Panc1 (cell line): ENCODE data around the gene FOXA3. TPM values are rescaled to one million over a fixed set of nuclear protein-coding genes. Genes with fewer than 3 reads are reported as not detected.

Source experiments
- ATAC-seq: fragments of 200-7000 bp; cut with Tn5 transposase; 2 replicates; pipeline ENCODE4 v1.9.1; 2020; ENCODE audit warnings: mild to moderate bottlenecking, moderate library complexity
- BruUV-seq: library from RNA; stranded (reverse); fragments of 400-500 nt; replicated peaks from 2 replicates; lab custom pipeline; 2021; lab: Mats Ljungman, UMichigan
- CTCF ChIA-PET: fragments of 300-600 bp; sonication (Branson Sonifier 250); formaldehyde crosslinking; loops from one replicate; lab custom pipeline; 2022; ENCODE audit warnings: antibody characterized with exemption; lab: Charles Lee
- POLR2A ChIA-PET: fragments of 300-600 bp; sonication (Branson Sonifier 250); formaldehyde crosslinking; loops from one replicate; lab custom pipeline; 2022; ENCODE audit warnings: antibody characterized with exemption; lab: Charles Lee
- DNase-seq: peaks from one replicate; pipeline ENCODE4 v3.0.0-alpha.2; 2010; ENCODE audit warnings: low read depth, low spot score
- H3K27ac ChIP-seq: 2 replicates; pipeline ENCODE4 v1.5.1; 2011; ENCODE audit warnings: mild to moderate bottlenecking, low read length, inconsistent platforms
- H3K27me3 ChIP-seq: fragments of 200-500 bp; sonication (Bioruptor generic); 2 replicates; pipeline ENCODE4 v1.6.0; 2014; ENCODE audit warnings: low read length, inconsistent platforms; ENCODE audit not compliant: control insufficient read depth, insufficient read depth
- H3K36me3 ChIP-seq: fragments of 200-500 bp; sonication (Bioruptor generic); 2 replicates; pipeline ENCODE4 v1.5.1; 2014; ENCODE audit warnings: inconsistent platforms, mild to moderate bottlenecking, low read length, moderate library complexity; ENCODE audit not compliant: control insufficient read depth, insufficient read depth
- H3K4me1 ChIP-seq: 2 replicates; pipeline ENCODE4 v1.5.1; 2011; ENCODE audit warnings: inconsistent platforms, mild to moderate bottlenecking, low read length, moderate library complexity; ENCODE audit not compliant: control insufficient read depth, insufficient read depth
- H3K4me3 ChIP-seq, 2 experiments: 2 replicates each; pipeline ENCODE4 v1.5.1; 2011 to 2012; ENCODE audit warnings: low read depth in 2 of 2, low read length in 2 of 2, mild to moderate bottlenecking in 2 of 2, inconsistent platforms in 1 of 2, moderate library complexity in 1 of 2
- H3K9me3 ChIP-seq: fragments of 200-500 bp; sonication (Bioruptor generic); 2 replicates; pipeline ENCODE4 v1.5.1; 2014; ENCODE audit warnings: low read depth, mild to moderate bottlenecking, inconsistent platforms, low read length, moderate library complexity; ENCODE audit not compliant: control insufficient read depth, insufficient read depth
- CTCF ChIP-seq: fragments of 450-650 bp; IDR thresholded peaks from 2 replicates; pipeline ENCODE4 v1.5.1; 2017; ENCODE audit warnings: mild to moderate bottlenecking
- POLR2AphosphoS5 ChIP-seq: IDR thresholded peaks from 2 replicates; pipeline ENCODE4 v1.6.1; 2012; ENCODE audit warnings: mild to moderate bottlenecking, low read depth, low read length, moderate library complexity
- SIN3A ChIP-seq: IDR thresholded peaks from 2 replicates; pipeline ENCODE4 v1.6.1; 2012; ENCODE audit warnings: low read depth, mild to moderate bottlenecking, low read length, moderate library complexity, borderline replicate concordance; ENCODE audit not compliant: insufficient read depth
- TCF7L2 ChIP-seq: IDR thresholded peaks from 2 replicates; pipeline ENCODE4 v1.6.1; 2011; ENCODE audit warnings: mild to moderate bottlenecking, low read depth, low read length, inconsistent platforms
- in situ Hi-C: cut with HindIII; loops from 2 replicates; pipeline ENCODE4 v1.10.0; 2016; ENCODE audit warnings: low sequenced_read_pairs, low pct_unique_long_range_greater_than_20kb
- intact Hi-C: fragments of 100-400 bp; cut with micrococcal nuclease; formaldehyde crosslinking; loops from one replicate; pipeline ENCODE4 v1.10.0; 2022; ENCODE audit not compliant: unreplicated experiment
- total RNA-seq: library from RNA; stranded (reverse); gene quantifications from one replicate; pipeline ENCODE4 v1.2.1, GENCODE V29; 2021; ENCODE audit not compliant: unreplicated experiment
- TF ChIP-seq, protein P1 (sequence below), 2 experiments: IDR thresholded peaks; 2 replicates each; pipeline ENCODE4 v1.6.1; 2011 to 2012; ENCODE audit warnings: low read depth in 2 of 2, control low read depth in 1 of 2, low read length in 1 of 2, mild to moderate bottlenecking in 1 of 2, moderate library complexity in 1 of 2; ENCODE audit not compliant: insufficient read depth in 1 of 2

Gene FOXA3
- total RNA-seq, 1 experiment from 2014 or later = 0.26 TPM

- TF ChIP-seq TCF7L2 (no peak), CTCF (no peak), POLR2AphosphoS5 (no peak), SIN3A (no peak)
- TF ChIP-seq, protein P1, sequence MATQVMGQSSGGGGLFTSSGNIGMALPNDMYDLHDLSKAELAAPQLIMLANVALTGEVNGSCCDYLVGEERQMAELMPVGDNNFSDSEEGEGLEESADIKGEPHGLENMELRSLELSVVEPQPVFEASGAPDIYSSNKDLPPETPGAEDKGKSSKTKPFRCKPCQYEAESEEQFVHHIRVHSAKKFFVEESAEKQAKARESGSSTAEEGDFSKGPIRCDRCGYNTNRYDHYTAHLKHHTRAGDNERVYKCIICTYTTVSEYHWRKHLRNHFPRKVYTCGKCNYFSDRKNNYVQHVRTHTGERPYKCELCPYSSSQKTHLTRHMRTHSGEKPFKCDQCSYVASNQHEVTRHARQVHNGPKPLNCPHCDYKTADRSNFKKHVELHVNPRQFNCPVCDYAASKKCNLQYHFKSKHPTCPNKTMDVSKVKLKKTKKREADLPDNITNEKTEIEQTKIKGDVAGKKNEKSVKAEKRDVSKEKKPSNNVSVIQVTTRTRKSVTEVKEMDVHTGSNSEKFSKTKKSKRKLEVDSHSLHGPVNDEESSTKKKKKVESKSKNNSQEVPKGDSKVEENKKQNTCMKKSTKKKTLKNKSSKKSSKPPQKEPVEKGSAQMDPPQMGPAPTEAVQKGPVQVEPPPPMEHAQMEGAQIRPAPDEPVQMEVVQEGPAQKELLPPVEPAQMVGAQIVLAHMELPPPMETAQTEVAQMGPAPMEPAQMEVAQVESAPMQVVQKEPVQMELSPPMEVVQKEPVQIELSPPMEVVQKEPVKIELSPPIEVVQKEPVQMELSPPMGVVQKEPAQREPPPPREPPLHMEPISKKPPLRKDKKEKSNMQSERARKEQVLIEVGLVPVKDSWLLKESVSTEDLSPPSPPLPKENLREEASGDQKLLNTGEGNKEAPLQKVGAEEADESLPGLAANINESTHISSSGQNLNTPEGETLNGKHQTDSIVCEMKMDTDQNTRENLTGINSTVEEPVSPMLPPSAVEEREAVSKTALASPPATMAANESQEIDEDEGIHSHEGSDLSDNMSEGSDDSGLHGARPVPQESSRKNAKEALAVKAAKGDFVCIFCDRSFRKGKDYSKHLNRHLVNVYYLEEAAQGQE (IDR thresholded peaks at IDR 0.05; ENCODE audit: insufficient read depth in 1 of 2, low read depth in 2 of 2, low read length in 1 of 2) = no peak
- ChIA-PET CTCF (interaction anchor here (0.6 kb wide), 1 partner anchor 84 kb away, joined by 4 read pairs; no protein-coding TSS in a partner anchor), POLR2A (no interaction called here)
- ATAC-seq (no peak), DNase-seq (no peak)
- H3K4me1 ChIP-seq = no peaks in the 10 kb centered on the region
- intact Hi-C loops (no loop called here), in situ Hi-C loops (no loop called here)
- H3K9me3 ChIP-seq = no peaks in the 10 kb centered on the region
- BruUV-seq = no TSS peak
- H3K4me3 ChIP-seq = no peak overlapping the region
- no peaks in the 10 kb centered on the region for H3K36me3 ChIP-seq
- no peaks in the 10 kb centered on the region for H3K27me3 ChIP-seq
- no peak overlapping the region for H3K27ac ChIP-seq
These were observed 48.5 kb upstream of the FOXA3 start for GRCh38 chr19:45815481-45816216.

GRCh38 chr19:45816236-45817009, 47.7 kb upstream of the FOXA3 start:
- Histone ChIP-seq H3K4me3 (no peak overlapping the region), H3K27ac (no peak overlapping the region), H3K27me3 (no peaks in the 10 kb centered on the region), H3K4me1 (no peaks in the 10 kb centered on the region), H3K36me3 (no peaks in the 10 kb centered on the region), H3K9me3 (no peaks in the 10 kb centered on the region)
- ATAC-seq (0 out of 2 replicates have a peak, but pooled peaks have one; percentile 2), DNase-seq (no peak)
- ChIA-PET POLR2A (interaction anchor here (0.5 kb wide), 1 partner anchor 42 kb away, joined by 6 read pairs; no protein-coding TSS in a partner anchor), CTCF (interaction anchor here (0.6 to 1.5 kb wide), 12 partner anchors 8 to 578 kb away, joined by 3 to 7 read pairs (median 4); partner anchors contain the start of genes QPCTL and SNRPD2)
- in situ Hi-C loops (no loop called here), intact Hi-C loops (no loop called here)
- TF ChIP-seq, protein P1 (IDR thresholded peaks at IDR 0.05; ENCODE audit: insufficient read depth in 1 of 2, low read depth in 2 of 2, low read length in 1 of 2) = no peak
- TF ChIP-seq CTCF (no peak), SIN3A (no peak), POLR2AphosphoS5 (no peak), TCF7L2 (no peak)
- no TSS peak for BruUV-seq
